H7 (cell line): ENCODE results near the gene RNF34. TPM values are rescaled to one million over a fixed set of nuclear protein-coding genes. Genes with fewer than 3 reads are reported as not detected.
"Not testable (repeated sequence)": the region's sequence is repeated elsewhere in the genome, so short reads cannot be mapped to it uniquely, and the experiment has no call there.

ENCODE experiments used
- DNase-seq: peaks from one replicate; pipeline ENCODE4 v3.0.0; 2012
- H3K27me3 ChIP-seq: 2 replicates; pipeline ENCODE4 v1.6.0; 2011; ENCODE audit warnings: mild to moderate bottlenecking, low read length; ENCODE audit not compliant: control insufficient read depth, insufficient read depth
- H3K36me3 ChIP-seq: replicated peaks from 2 replicates; pipeline ENCODE4 v1.5.1; 2011; ENCODE audit warnings: low read length; ENCODE audit not compliant: control insufficient read depth, insufficient read depth
- H3K4me3 ChIP-seq: 2 replicates; pipeline ENCODE4 v1.5.1; 2011; ENCODE audit warnings: low read depth, mild to moderate bottlenecking, control low read depth, low read length, moderate library complexity; ENCODE audit not compliant: insufficient read depth
- total RNA-seq: library from RNA; depleted of rRNA; stranded (reverse); fragments of >200 nt; shearing (Covaris generic); gene quantifications from 2 replicates; pipeline ENCODE4 v1.2.3, GENCODE V29; 2014; rRNA removed

RNF34 gene, protein sequence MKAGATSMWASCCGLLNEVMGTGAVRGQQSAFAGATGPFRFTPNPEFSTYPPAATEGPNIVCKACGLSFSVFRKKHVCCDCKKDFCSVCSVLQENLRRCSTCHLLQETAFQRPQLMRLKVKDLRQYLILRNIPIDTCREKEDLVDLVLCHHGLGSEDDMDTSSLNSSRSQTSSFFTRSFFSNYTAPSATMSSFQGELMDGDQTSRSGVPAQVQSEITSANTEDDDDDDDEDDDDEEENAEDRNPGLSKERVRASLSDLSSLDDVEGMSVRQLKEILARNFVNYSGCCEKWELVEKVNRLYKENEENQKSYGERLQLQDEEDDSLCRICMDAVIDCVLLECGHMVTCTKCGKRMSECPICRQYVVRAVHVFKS
- total RNA-seq = 77.2 and 82.4 TPM in 2 replicates

DNA sequence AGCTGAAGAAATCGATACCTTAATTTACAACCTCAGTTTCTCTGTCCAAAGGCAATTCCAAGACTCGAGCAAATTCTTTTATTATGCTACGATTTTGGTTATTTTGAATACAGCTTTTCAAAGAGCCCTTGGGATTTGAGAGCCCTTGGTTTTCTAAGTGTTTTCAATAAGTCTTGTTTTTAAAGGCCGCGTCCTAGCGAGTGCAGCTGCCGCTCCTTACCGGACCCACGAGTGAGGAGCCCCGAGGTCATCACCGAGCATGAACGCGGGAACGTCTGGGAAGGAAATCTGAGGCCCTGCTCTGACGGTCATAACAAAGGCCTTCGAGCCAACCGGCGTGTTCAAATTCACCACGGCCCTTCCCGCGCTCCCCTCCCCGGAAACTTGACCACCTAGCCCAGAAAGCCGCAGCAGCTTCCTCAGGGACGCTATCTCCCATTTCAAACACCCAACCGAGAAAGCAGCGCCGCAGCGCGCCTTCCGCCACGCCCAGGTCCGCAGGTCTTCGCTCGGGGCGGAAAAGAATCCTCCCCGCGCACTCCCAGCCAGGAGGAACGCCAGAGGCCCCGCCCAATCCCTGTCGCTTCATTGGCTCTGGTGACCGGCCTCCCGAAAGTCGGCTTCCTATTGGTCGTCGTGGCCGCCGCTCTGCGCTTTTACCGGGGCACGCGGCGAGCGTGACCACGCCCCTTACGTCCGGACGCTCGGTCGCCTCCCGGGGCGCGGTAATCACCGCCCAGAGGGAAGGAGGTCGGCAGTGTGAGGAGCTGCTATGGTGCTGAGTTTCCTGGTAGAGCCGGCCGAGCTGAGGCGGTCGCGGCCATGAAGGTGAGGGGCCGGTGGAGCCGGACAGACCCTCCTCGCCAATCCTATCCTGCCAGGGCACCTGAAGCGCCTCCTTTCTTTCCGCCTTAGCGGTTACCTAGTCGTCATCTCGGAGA lies at the start of gene RNF34:
Gene RNF34, plus strand, starts transcription at position 728 of the 941 bp plus-strand sequence. Its CDS starts 95 bp downstream, at position 823.
- peak; percentile 99 for DNase-seq

DNA sequence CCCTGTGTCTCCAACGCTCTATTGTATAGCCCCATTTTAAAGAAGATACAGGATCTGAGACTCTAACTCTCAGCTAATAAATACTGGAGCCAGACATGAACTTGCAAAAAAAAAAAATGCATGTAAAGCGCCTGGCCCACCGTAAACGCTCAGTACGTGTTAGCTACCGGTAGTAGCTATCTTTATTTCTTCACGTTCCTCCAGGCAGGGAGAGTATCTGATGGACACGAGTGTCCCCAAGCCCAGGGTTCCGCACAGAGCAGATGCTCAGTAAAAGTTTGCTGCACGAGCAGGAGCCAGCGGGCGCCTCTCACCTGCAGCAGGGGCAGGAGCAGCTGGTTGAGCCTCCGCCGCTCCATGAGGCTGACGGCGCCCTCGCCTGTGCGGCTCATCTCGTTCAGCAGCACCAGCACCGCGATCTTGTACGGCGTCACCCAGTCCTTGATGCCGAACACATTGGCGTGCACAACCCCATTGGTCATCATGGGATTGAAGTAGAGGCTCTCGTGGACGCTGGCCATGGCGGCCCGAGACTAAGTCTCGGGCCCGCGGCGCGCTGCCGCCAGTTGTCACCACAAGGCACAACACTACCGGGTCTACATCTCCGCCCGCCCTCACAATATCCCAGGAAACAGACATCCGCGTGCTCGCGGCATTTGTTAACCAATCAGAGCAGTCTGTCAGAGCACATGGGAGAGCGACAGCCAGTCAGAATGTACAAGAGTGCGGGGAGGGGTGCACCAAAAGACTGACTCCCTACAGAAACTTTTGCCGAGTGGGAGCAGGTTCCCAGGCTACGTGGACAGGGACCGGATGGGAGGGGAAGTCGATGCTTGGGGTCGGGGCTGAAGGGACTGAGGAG lies 47.9 kb upstream of the RNF34 start, which contains the start of gene ANAPC5:
Gene ANAPC5, minus strand, starts transcription at position 592 of the 862 bp plus-strand sequence. Its CDS starts 71 bp downstream, at position 521.
- peak; percentile 94 for DNase-seq
- H3K4me3 ChIP-seq = peak within 1 kb of the TSS; percentile 80
- no peaks in the 10 kb centered on the region for H3K27me3 ChIP-seq
- H3K36me3 ChIP-seq = no peaks in the 10 kb centered on the region

More for the DNA sequence above, at the start of gene RNF34:
- Histone ChIP-seq H3K36me3 (peaks cover under 1% of the 10 kb centered on the region), H3K4me3 (peak within 1 kb of the TSS; percentile 98), H3K27me3 (no peaks in the 10 kb centered on the region)

DNA sequence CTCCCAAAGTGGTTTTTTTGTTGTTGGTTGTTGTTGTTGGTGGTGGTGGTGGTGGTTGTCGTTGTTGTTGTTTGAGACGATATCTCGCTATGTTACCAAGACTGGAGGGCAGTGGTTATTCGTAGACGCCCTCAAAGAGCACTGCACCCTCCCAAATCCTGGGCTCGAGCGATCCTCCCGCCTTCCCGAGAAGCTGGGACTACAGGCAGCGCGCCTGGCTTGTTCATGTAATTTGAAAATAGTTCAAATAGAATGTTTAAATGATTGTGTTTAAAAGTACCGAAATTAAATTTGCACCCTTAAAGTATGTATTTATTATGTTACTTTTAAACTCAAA lies 47.3 kb upstream of the RNF34 start:
- H3K36me3 ChIP-seq = no peaks in the 10 kb centered on the region
- no peak for DNase-seq
- peak overlapping the region; percentile 80 for H3K4me3 ChIP-seq
- H3K27me3 ChIP-seq = no peaks in the 10 kb centered on the region

DNA sequence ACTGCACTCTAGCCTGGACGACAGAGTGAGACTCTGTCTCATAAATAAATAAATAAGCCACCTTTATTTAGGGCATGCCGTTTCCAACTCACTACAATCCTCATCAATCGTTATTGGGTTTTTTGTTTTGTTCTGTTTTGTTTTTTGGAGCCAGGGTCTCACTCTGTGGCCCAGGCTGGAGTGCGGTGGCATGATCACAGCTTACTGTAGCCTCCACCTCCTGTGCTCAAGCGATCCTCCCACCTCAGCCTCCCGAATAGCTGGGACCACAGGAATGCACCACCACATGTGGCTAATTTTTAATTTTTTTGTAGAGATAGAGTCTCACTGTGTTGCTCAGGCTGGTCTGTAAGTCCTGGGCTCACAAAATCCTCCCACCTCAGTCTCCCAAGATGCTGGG lies 44.1 kb upstream of the RNF34 start:
- Histone ChIP-seq H3K4me3 (no peak overlapping the region), H3K27me3 (no peaks in the 10 kb centered on the region), H3K36me3 (no peaks in the 10 kb centered on the region)
- no peak for DNase-seq

- no peaks in the 10 kb centered on the region for H3K27me3 ChIP-seq
- no peaks in the 10 kb centered on the region for H3K36me3 ChIP-seq
- H3K4me3 ChIP-seq = no peak overlapping the region
- DNase-seq = no peak
Measured at GRCh38 chr12:121356657-121357056, 43.3 kb upstream of the RNF34 start.

- Histone ChIP-seq H3K4me3 (no peak overlapping the region), H3K27me3 (no peaks in the 10 kb centered on the region), H3K36me3 (no peaks in the 10 kb centered on the region)
- no peak for DNase-seq
Measured at GRCh38 chr12:121357331-121357730, 42.6 kb upstream of the RNF34 start.

- Histone ChIP-seq H3K4me3 (no peak overlapping the region), H3K36me3 (no peaks in the 10 kb centered on the region), H3K27me3 (no peaks in the 10 kb centered on the region)
- no peak for DNase-seq
Measured at GRCh38 chr12:121358073-121358472, 41.8 kb upstream of the RNF34 start.

- DNase-seq = no peak
- Histone ChIP-seq H3K4me3 (no peak overlapping the region), H3K27me3 (no peaks in the 10 kb centered on the region), H3K36me3 (no peaks in the 10 kb centered on the region)
Measured at GRCh38 chr12:121364683-121365121, 35.2 kb upstream of the RNF34 start.

GRCh38 chr12:121365416-121366062 lies 34.4 kb upstream of the RNF34 start:
- no peak for DNase-seq
- H3K36me3 ChIP-seq = no peaks in the 10 kb centered on the region
- H3K4me3 ChIP-seq = no peak overlapping the region
- no peaks in the 10 kb centered on the region for H3K27me3 ChIP-seq

- no peak for DNase-seq
- no peak overlapping the region for H3K4me3 ChIP-seq
- H3K36me3 ChIP-seq = no peaks in the 10 kb centered on the region
- H3K27me3 ChIP-seq = no peaks in the 10 kb centered on the region
Measured at GRCh38 chr12:121366063-121366459, 33.9 kb upstream of the RNF34 start.

DNA sequence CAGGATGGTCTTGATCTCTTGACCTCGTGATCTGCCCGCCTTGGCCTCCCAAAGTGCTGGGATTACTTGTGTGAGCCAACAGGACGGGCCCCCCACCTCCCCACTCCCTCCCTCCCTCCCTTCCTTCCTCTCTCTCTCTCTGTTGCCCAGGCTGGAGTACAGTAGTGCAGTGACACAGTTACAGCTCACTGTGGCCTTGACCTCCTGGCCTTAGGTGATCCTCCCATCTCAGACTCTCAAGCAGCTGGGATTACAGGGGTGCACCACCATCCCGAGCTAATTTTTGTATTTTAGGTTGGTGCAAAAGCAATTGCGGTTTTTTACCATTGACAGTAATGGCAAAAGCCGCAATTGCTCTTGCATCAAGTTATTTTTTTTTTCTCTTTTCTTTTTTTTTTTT lies 28.5 kb upstream of the RNF34 start:
- H3K36me3 ChIP-seq = no peaks in the 10 kb centered on the region
- DNase-seq = no peak
- no peaks in the 10 kb centered on the region for H3K27me3 ChIP-seq
- no peak overlapping the region for H3K4me3 ChIP-seq

- DNase-seq = no peak
- H3K27me3 ChIP-seq = no peaks in the 10 kb centered on the region
- no peaks in the 10 kb centered on the region for H3K36me3 ChIP-seq
- H3K4me3 ChIP-seq = no peak overlapping the region
Measured at GRCh38 chr12:121373755-121374154, 26.2 kb upstream of the RNF34 start.

DNA sequence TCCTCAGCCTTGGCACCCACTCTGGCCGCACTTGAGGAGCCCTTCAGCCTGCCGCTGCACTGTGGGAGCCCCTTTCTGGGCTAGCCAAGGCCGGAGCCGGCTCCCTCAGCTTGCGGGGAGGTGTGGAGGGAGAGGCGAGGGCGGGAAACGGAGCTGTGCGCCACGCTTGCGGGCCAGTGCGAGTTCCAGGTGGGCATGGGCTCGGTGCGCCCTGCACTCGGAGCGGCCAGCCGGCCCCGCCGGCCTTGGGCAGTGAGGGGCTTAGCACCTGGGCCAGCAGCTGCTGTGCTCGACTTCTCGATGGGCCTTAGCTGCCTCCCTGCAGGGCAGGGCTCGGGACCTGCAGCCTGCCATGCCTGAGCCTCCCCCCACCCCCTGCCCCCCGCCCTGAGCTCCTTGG lies 25.6 kb upstream of the RNF34 start:
- not testable (repeated sequence) for H3K27me3 ChIP-seq, H3K36me3 ChIP-seq, H3K4me3 ChIP-seq, DNase-seq
